HepG2 (cell line): Measurements from ENCODE around the gene HINFP. TPM values are rescaled to one million over a fixed set of nuclear protein-coding genes. Genes with fewer than 3 reads are reported as not detected.
A peak's percentile ranks its signal among the peaks of the same experiment; 100 is the strongest.

Source experiments
- CREB1 ChIP-seq, 2 experiments: fragments of 450-650 bp in 1 of 2; IDR thresholded peaks; 2 replicates each; pipeline ENCODE4 v1.6.1; 2016 to 2017; ENCODE audit warnings: control low read depth in 1 of 2, mild to moderate bottlenecking in 1 of 2, missing compliant biosample characterization in 1 of 2, missing genetic modification characterization in 1 of 2
- HOXA3 ChIP-seq: sonication (generic); formaldehyde crosslinking; IDR thresholded peaks from 2 replicates; pipeline ENCODE4 v1.5.0; 2020; ENCODE audit warnings: missing genetic modification reagents
- LCORL ChIP-seq, 2 experiments: fragments of 450-650 bp in 1 of 2; sonication (generic) in 1 of 2; formaldehyde crosslinking in 1 of 2; IDR thresholded peaks; 2 replicates each; pipeline versions ENCODE4 v1.5.0 to v1.6.1; 2017 to 2020; ENCODE audit warnings: antibody characterized with exemption in 1 of 2, missing genetic modification reagents in 1 of 2
- TARDBP ChIP-seq: sonication (generic); formaldehyde crosslinking; IDR thresholded peaks from 2 replicates; pipeline ENCODE4 v1.8.0; 2022; ENCODE audit warnings: mild to moderate bottlenecking, missing genetic modification reagents
- TFDP1 ChIP-seq: IDR thresholded peaks from 2 replicates; pipeline ENCODE4 v1.6.1; 2016; ENCODE audit warnings: missing compliant biosample characterization, missing genetic modification reagents, borderline replicate concordance
- ZBTB21 ChIP-seq: sonication (generic); formaldehyde crosslinking; IDR thresholded peaks from 2 replicates; pipeline ENCODE4 v1.4.0; 2020; ENCODE audit warnings: missing genetic modification reagents
- polyA plus RNA-seq, 8 experiments: library from polyadenylated mRNA; depleted of rRNA in 3 of 8; stranded (reverse) in 7 of 8; unstranded in 1 of 8; fragments of >200 nt; fragmentation: Illumina TruSeq in 4 of 8; extraction: Trizol in 4 of 8; gene quantifications; 2 replicates each; pipeline versions ENCODE4 v1.2.1 to v1.2.3, GENCODE V29; 2011 to 2016; ENCODE audit warnings: low read depth in 4 of 8, missing spikeins in 1 of 8, mixed read lengths in 1 of 8; ENCODE audit not compliant: insufficient read depth in 1 of 8
- total RNA-seq, 5 experiments: library from RNA; depleted of rRNA; stranded (reverse); fragments of >200 nt; fragmentation: Illumina TruSeq; extraction: Trizol; gene quantifications; 2 replicates each; pipeline ENCODE4 v1.2.3, GENCODE V29; 2016; ENCODE audit warnings: low read depth in 1 of 5
- TF ChIP-seq, protein P1 (sequence below), 2 experiments: fragments of 450-650 bp in 1 of 2; sonication (generic) in 1 of 2; formaldehyde crosslinking in 1 of 2; IDR thresholded peaks; 2 replicates each; pipeline versions ENCODE4 v1.6.1 to v1.8.0; 2016 to 2022; ENCODE audit warnings: antibody characterized with exemption in 1 of 2, mild to moderate bottlenecking in 1 of 2, missing genetic modification reagents in 1 of 2
- TF ChIP-seq, protein P2 (sequence below): sonication (generic); formaldehyde crosslinking; IDR thresholded peaks from 2 replicates; pipeline ENCODE4 v1.4.0; 2020; ENCODE audit warnings: mild to moderate bottlenecking, missing genetic modification reagents, borderline replicate concordance
- TF ChIP-seq, protein P3 (sequence below): sonication (generic); formaldehyde crosslinking; IDR thresholded peaks from 2 replicates; pipeline ENCODE4 v1.4.0; 2020; ENCODE audit warnings: mild to moderate bottlenecking, missing genetic modification reagents

The HINFP gene
- total and polyA plus RNA-seq, 2 of the 13 experiments (the other 11 are each of a cell fraction or from before 2014, with no cell fraction given): 15.1 to 21.4 TPM

- TF ChIP-seq, protein P1, sequence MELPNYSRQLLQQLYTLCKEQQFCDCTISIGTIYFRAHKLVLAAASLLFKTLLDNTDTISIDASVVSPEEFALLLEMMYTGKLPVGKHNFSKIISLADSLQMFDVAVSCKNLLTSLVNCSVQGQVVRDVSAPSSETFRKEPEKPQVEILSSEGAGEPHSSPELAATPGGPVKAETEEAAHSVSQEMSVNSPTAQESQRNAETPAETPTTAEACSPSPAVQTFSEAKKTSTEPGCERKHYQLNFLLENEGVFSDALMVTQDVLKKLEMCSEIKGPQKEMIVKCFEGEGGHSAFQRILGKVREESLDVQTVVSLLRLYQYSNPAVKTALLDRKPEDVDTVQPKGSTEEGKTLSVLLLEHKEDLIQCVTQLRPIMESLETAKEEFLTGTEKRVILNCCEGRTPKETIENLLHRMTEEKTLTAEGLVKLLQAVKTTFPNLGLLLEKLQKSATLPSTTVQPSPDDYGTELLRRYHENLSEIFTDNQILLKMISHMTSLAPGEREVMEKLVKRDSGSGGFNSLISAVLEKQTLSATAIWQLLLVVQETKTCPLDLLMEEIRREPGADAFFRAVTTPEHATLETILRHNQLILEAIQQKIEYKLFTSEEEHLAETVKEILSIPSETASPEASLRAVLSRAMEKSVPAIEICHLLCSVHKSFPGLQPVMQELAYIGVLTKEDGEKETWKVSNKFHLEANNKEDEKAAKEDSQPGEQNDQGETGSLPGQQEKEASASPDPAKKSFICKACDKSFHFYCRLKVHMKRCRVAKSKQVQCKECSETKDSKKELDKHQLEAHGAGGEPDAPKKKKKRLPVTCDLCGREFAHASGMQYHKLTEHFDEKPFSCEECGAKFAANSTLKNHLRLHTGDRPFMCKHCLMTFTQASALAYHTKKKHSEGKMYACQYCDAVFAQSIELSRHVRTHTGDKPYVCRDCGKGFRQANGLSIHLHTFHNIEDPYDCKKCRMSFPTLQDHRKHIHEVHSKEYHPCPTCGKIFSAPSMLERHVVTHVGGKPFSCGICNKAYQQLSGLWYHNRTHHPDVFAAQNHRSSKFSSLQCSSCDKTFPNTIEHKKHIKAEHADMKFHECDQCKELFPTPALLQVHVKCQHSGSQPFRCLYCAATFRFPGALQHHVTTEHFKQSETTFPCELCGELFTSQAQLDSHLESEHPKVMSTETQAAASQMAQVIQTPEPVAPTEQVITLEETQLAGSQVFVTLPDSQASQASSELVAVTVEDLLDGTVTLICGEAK (IDR thresholded peaks at IDR 0.05): peak; percentile 48
- TF ChIP-seq, protein P1 (CRISPR knock-in tag; IDR thresholded peaks at IDR 0.05): no peak
- TF ChIP-seq TFDP1 (CRISPR knock-in tag) (peak; percentile 23; the same call in 1 of the 2 replicates), TARDBP (CRISPR knock-in tag) (peak; percentile 72), ZBTB21 (CRISPR knock-in tag) (peak; percentile 49; the same call in 1 of the 2 replicates), CREB1 (IDR thresholded peaks at IDR 0.05) (peak; percentile 80), CREB1 (CRISPR knock-in tag; IDR thresholded peaks at IDR 0.05) (peak; percentile 94), HOXA3 (CRISPR knock-in tag) (peak; percentile 98), LCORL (IDR thresholded peaks at IDR 0.05) (no peak), LCORL (CRISPR knock-in tag; IDR thresholded peaks at IDR 0.05) (peak; percentile 62)
- TF ChIP-seq, protein P2, sequence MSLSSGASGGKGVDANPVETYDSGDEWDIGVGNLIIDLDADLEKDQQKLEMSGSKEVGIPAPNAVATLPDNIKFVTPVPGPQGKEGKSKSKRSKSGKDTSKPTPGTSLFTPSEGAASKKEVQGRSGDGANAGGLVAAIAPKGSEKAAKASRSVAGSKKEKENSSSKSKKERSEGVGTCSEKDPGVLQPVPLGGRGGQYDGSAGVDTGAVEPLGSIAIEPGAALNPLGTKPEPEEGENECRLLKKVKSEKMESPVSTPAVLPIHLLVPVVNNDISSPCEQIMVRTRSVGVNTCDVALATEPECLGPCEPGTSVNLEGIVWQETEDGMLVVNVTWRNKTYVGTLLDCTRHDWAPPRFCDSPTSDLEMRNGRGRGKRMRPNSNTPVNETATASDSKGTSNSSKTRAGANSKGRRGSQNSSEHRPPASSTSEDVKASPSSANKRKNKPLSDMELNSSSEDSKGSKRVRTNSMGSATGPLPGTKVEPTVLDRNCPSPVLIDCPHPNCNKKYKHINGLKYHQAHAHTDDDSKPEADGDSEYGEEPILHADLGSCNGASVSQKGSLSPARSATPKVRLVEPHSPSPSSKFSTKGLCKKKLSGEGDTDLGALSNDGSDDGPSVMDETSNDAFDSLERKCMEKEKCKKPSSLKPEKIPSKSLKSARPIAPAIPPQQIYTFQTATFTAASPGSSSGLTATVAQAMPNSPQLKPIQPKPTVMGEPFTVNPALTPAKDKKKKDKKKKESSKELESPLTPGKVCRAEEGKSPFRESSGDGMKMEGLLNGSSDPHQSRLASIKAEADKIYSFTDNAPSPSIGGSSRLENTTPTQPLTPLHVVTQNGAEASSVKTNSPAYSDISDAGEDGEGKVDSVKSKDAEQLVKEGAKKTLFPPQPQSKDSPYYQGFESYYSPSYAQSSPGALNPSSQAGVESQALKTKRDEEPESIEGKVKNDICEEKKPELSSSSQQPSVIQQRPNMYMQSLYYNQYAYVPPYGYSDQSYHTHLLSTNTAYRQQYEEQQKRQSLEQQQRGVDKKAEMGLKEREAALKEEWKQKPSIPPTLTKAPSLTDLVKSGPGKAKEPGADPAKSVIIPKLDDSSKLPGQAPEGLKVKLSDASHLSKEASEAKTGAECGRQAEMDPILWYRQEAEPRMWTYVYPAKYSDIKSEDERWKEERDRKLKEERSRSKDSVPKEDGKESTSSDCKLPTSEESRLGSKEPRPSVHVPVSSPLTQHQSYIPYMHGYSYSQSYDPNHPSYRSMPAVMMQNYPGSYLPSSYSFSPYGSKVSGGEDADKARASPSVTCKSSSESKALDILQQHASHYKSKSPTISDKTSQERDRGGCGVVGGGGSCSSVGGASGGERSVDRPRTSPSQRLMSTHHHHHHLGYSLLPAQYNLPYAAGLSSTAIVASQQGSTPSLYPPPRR (CRISPR knock-in tag): no peak
- TF ChIP-seq, protein P3, sequence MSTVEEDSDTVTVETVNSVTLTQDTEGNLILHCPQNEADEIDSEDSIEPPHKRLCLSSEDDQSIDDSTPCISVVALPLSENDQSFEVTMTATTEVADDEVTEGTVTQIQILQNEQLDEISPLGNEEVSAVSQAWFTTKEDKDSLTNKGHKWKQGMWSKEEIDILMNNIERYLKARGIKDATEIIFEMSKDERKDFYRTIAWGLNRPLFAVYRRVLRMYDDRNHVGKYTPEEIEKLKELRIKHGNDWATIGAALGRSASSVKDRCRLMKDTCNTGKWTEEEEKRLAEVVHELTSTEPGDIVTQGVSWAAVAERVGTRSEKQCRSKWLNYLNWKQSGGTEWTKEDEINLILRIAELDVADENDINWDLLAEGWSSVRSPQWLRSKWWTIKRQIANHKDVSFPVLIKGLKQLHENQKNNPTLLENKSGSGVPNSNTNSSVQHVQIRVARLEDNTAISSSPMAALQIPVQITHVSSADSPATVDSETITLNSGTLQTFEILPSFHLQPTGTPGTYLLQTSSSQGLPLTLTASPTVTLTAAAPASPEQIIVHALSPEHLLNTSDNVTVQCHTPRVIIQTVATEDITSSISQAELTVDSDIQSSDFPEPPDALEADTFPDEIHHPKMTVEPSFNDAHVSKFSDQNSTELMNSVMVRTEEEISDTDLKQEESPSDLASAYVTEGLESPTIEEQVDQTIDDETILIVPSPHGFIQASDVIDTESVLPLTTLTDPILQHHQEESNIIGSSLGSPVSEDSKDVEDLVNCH (CRISPR knock-in tag): no peak
Measured at GRCh38 chr11:119101759-119102423, 19.5 kb upstream of the HINFP start, which contains the start of gene DPAGT1 (continued).
